Transverse colon (tissue), 4 donors: ENCODE results near the gene EGFR. TPM values are rescaled to one million over a fixed set of nuclear protein-coding genes. Genes with fewer than 3 reads are reported as not detected.

Source experiments
- DNase-seq: peaks from one replicate; pipeline ENCODE4 v3.0.0-alpha.2; 2019
- H3K27ac ChIP-seq, 4 donors: fragments of 200-600 bp; sonication (generic); 2 replicates each; pipeline ENCODE4 v1.5.1; 2016 to 2018; ENCODE audit warnings: inconsistent platforms in 4 of 4
- H3K27me3 ChIP-seq: fragments of 200-600 bp; sonication (generic); 2 replicates; pipeline ENCODE4 v1.5.1; 2017; ENCODE audit warnings: inconsistent platforms
- H3K36me3 ChIP-seq, 4 donors: fragments of 200-600 bp; sonication (generic); 2 replicates each; pipeline ENCODE4 v1.5.1; 2017 to 2019; ENCODE audit warnings: inconsistent platforms in 4 of 4
- H3K4me1 ChIP-seq, 4 donors: fragments of 200-600 bp; sonication (generic); 2 replicates each; pipeline ENCODE4 v1.5.1; 2017 to 2020; ENCODE audit warnings: inconsistent platforms in 4 of 4
- H3K4me3 ChIP-seq, 4 donors: fragments of 200-600 bp; sonication (generic); 1 replicate in 1 of 4; 2 replicates in 3 of 4; pipeline versions ENCODE4 v1.5.1 to v1.6.1; 2017 to 2019; ENCODE audit warnings: inconsistent platforms in 4 of 4
- H3K9me3 ChIP-seq, 2 donors: fragments of 200-600 bp; sonication (generic); 2 replicates each; pipeline ENCODE4 v1.5.1; 2017 to 2019; ENCODE audit warnings: inconsistent platforms in 2 of 2
- CTCF ChIP-seq, 5 experiments: fragments of 200-600 bp in 3 of 5; fragments of 450-650 bp in 2 of 5; sonication (generic) in 3 of 5; IDR thresholded peaks; 1 replicate in 2 of 5; 2 replicates in 3 of 5; pipeline ENCODE4 v1.5.1; 2016 to 2017; ENCODE audit warnings: antibody characterized with exemption in 5 of 5, inconsistent platforms in 3 of 5, mild to moderate bottlenecking in 2 of 5, moderate library complexity in 1 of 5
- EP300 ChIP-seq: sonication (generic); formaldehyde crosslinking; IDR thresholded peaks from one replicate; pipeline ENCODE4 v1.6.1; 2017; ENCODE audit warnings: antibody characterized with exemption, low read depth
- POLR2A ChIP-seq: fragments of 450-650 bp; IDR thresholded peaks from one replicate; pipeline ENCODE4 v1.6.1; 2016; ENCODE audit warnings: antibody characterized with exemption, mild to moderate bottlenecking, moderate library complexity
- POLR2AphosphoS5 ChIP-seq, 3 donors: sonication (generic); formaldehyde crosslinking; IDR thresholded peaks; one replicate each; pipeline ENCODE4 v1.6.1; 2016; ENCODE audit warnings: antibody characterized with exemption in 3 of 3
- WGBS, 2 donors: methylation state at CpG; one replicate each; pipeline ENCODE4 v1.1.5; 2018; ENCODE audit warnings: low coverage in 1 of 2; 5-methylcytosine and 5-hydroxymethylcytosine counted together
- in situ Hi-C, 4 donors: fragments of 200-750 bp; cut with MboI; loops; one replicate each; pipeline versions ENCODE4 v1.15.0 to v1.15.1; 2017; ENCODE audit warnings: low sequenced_read_pairs in 3 of 4, low pct_ligation_motif_present in 1 of 4, low pct_unique_long_range_greater_than_20kb in 1 of 4
- intact Hi-C: fragments of 100-400 bp; cut with DNase I; formaldehyde crosslinking; loops from one replicate; pipeline ENCODE4 v1.15.1; 2023; ENCODE audit warnings: low total_unique reads
- total RNA-seq, 4 donors: library from RNA; depleted of rRNA; stranded (reverse); fragments of >200 nt; gene quantifications; one replicate each; pipeline ENCODE4 v1.1.0, GENCODE V29; 2016

The EGFR gene
- total RNA-seq, 4 donors from 2014 or later: 40.0 to 85.7 (median 72.9) TPM

- TF ChIP-seq CTCF (IDR thresholded peaks at IDR 0.05) (no peak), POLR2A (no peak), EP300 (no peak), POLR2AphosphoS5 (IDR thresholded peaks at IDR 0.05) (no peak)
- in situ Hi-C loops: no loop called here
- intact Hi-C loops: no loop called here
- Histone ChIP-seq H3K4me1 (peaks cover 5 to 17% (median 12%) of the 10 kb centered on the region in 4 donors), H3K4me3 (no peak overlapping the region), H3K27ac (peak overlapping the region; percentile 30 to 53 (median 42)), H3K27me3 (no peaks in the 10 kb centered on the region), H3K9me3 (no peaks in the 10 kb centered on the region), H3K36me3 (peaks cover 0 to 6% (median 0%) of the 10 kb centered on the region in 4 donors)
- WGBS, 2 donors: 30 to 40% methylated on average over 4 to 15 of the region's 15 CpGs
- peak; percentile 25 for DNase-seq
Measured at GRCh38 chr7:55188590-55189138, 169.8 kb downstream of the EGFR start.

- H3K27ac ChIP-seq: no peak overlapping the region
- peaks cover 5 to 17% (median 12%) of the 10 kb centered on the region in 4 donors for H3K4me1 ChIP-seq
- in situ Hi-C loops: no loop called here
- no peaks in the 10 kb centered on the region for H3K9me3 ChIP-seq
- TF ChIP-seq POLR2AphosphoS5 (IDR thresholded peaks at IDR 0.05) (no peak), CTCF (IDR thresholded peaks at IDR 0.05) (no peak), POLR2A (no peak), EP300 (no peak)
- no peak overlapping the region for H3K4me3 ChIP-seq
- intact Hi-C loops: no loop called here
- no peak for DNase-seq
- H3K36me3 ChIP-seq: peaks cover 0 to 6% (median 0%) of the 10 kb centered on the region in 4 donors
- 68 to 86% methylated on average over 5 to 11 of the region's 11 CpGs for WGBS, 2 donors
- no peaks in the 10 kb centered on the region for H3K27me3 ChIP-seq
Measured at GRCh38 chr7:55189146-55189766, 170.4 kb downstream of the EGFR start.

GRCh38 chr7:55189878-55190436 is 171.1 kb downstream of the EGFR start:
- Histone ChIP-seq H3K27me3 (no peaks in the 10 kb centered on the region), H3K27ac (no peak overlapping the region), H3K4me1 (peaks cover 5 to 17% (median 12%) of the 10 kb centered on the region in 4 donors), H3K4me3 (no peak overlapping the region), H3K36me3 (peaks cover 0 to 6% (median 0%) of the 10 kb centered on the region in 4 donors), H3K9me3 (no peaks in the 10 kb centered on the region)
- no peak for DNase-seq
- TF ChIP-seq POLR2AphosphoS5 (IDR thresholded peaks at IDR 0.05) (no peak), EP300 (no peak), CTCF (IDR thresholded peaks at IDR 0.05) (no peak), POLR2A (no peak)
- 82 to 88% methylated on average over 10 to 16 of the region's 16 CpGs for WGBS, 2 donors
- intact Hi-C loops: no loop called here
- in situ Hi-C loops: no loop called here

- Histone ChIP-seq H3K4me1 (peaks cover 5 to 17% (median 12%) of the 10 kb centered on the region in 4 donors), H3K4me3 (no peak overlapping the region), H3K27ac (no peak overlapping the region), H3K27me3 (no peaks in the 10 kb centered on the region), H3K36me3 (peaks cover 0 to 6% (median 0%) of the 10 kb centered on the region in 4 donors), H3K9me3 (no peaks in the 10 kb centered on the region)
- no peak for DNase-seq
- intact Hi-C loops: no loop called here
- 85% methylated on average over 7 of the region's 7 CpGs; no CpG with 5 or more reads in 1 of the 2 donors for WGBS, 2 donors
- in situ Hi-C loops: no loop called here
- TF ChIP-seq POLR2A: no peak
- TF ChIP-seq CTCF (IDR thresholded peaks at IDR 0.05): no peak
- no peak for TF ChIP-seq EP300
- no peak for TF ChIP-seq POLR2AphosphoS5 (IDR thresholded peaks at IDR 0.05)
Measured at GRCh38 chr7:55190511-55191160, 171.8 kb downstream of the EGFR start.
